ENCODE data around the gene LIN7C.

DNA sequence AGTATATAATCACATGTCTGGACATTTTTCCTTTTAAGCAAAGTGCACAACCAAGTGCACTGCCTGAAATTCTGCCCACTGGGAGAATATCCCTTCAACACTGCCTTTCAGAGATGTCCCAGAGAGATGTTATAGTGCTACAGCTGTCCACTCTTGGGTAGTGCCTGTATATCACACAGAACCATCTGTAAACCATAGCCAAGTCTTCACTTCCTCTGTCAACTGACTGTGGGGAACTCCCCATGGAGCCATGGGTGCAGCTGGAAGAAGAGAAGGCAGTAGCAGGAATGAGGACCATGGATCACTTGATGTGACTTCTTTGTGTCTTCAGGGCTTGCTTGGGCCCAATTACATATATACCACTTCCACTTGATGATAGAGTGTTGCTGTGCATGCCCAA lies 44.6 kb upstream of the LIN7C start:
- TF ChIP-seq CTCF (conservative IDR thresholded peaks at IDR 0.05; ENCODE audit: low read length) (no peak), EZH2phosphoT487 (IDR thresholded peaks at IDR 0.05; ENCODE audit: borderline replicate concordance) (no peak)

All from Loucy (cell line).